GM12892 (cell line): ENCODE data around the gene BRF1.

Source experiments
- POLR2A ChIP-seq: IDR thresholded peaks from 2 replicates; pipeline ENCODE4 v1.6.1; 2011; ENCODE audit warnings: low read depth, low read length, control low read depth
- POLR2AphosphoS5 ChIP-seq: IDR thresholded peaks from 2 replicates; pipeline ENCODE4 v1.6.1; 2011; ENCODE audit warnings: low read depth, low read length, control low read depth
- TAF1 ChIP-seq: IDR thresholded peaks from 2 replicates; pipeline ENCODE4 v1.6.1; 2011; ENCODE audit warnings: low read depth, mild to moderate bottlenecking, control low read depth, low read length, borderline replicate concordance

GRCh38 chr14:105195522-105196264, 105.1 kb downstream of the BRF1 start:
- no peak for TF ChIP-seq TAF1
- no peak for TF ChIP-seq POLR2A
- TF ChIP-seq POLR2AphosphoS5: no peak
